Right lobe of liver (tissue), 6 donors: ENCODE results near the gene PROSER2. TPM values are rescaled to one million over a fixed set of nuclear protein-coding genes. Genes with fewer than 3 reads are reported as not detected.
A peak's percentile ranks its signal among the peaks of the same experiment; 100 is the strongest.

Source experiments
- ATAC-seq, 4 donors: fragments of 200-7000 bp; cut with Tn5 transposase; one replicate each; pipeline ENCODE4 v1.9.1; 2020; ENCODE audit warnings: mild to moderate bottlenecking in 4 of 4, moderate library complexity in 4 of 4
- DNase-seq, 3 donors: peaks; one replicate each; pipeline ENCODE4 v3.0.0-alpha.2; 2020
- H3K27ac ChIP-seq, 3 donors: fragments of 200-600 bp; one replicate each; pipeline ENCODE4 v1.8.0; 2022
- H3K27me3 ChIP-seq, 2 donors: fragments of 200-600 bp; one replicate each; pipeline ENCODE4 v1.8.0; 2022
- H3K36me3 ChIP-seq, 4 donors: fragments of 200-600 bp; sonication (generic) in 1 of 4; one replicate each; pipeline versions ENCODE4 v1.5.1 to v1.8.0; 2017 to 2022; ENCODE audit warnings: control low read depth in 1 of 4
- H3K4me1 ChIP-seq, 4 donors: fragments of 200-600 bp; sonication (generic) in 1 of 4; one replicate each; pipeline versions ENCODE4 v1.5.1 to v1.8.0; 2017 to 2022; ENCODE audit warnings: control low read depth in 1 of 4
- H3K4me3 ChIP-seq, 3 donors: fragments of 200-600 bp; one replicate each; pipeline ENCODE4 v1.8.0; 2022
- H3K9me3 ChIP-seq, 4 donors: fragments of 200-600 bp; sonication (generic) in 1 of 4; one replicate each; pipeline versions ENCODE4 v1.5.1 to v1.8.0; 2017 to 2022; ENCODE audit warnings: control low read depth in 1 of 4
- POLR2A ChIP-seq: fragments of 450-650 bp; IDR thresholded peaks from one replicate; pipeline ENCODE4 v1.6.1; 2017; ENCODE audit warnings: antibody characterized with exemption, mild to moderate bottlenecking
- WGBS: methylation state at CpG from one replicate; pipeline ENCODE4 v1.1.6; 2018; ENCODE audit warnings: low coverage, low lambda C conversion rate; ENCODE audit not compliant: insufficient coverage; ENCODE audit errors: missing lambda C conversion rate; 5-methylcytosine and 5-hydroxymethylcytosine counted together
- intact Hi-C, 2 donors: fragments of 100-400 bp; cut with DNase I; formaldehyde crosslinking; loops; one replicate each; pipeline versions ENCODE4 v1.11.2 to v1.14.1; 2022
- total RNA-seq, 6 experiments: library from RNA; depleted of rRNA in 2 of 6; stranded (reverse); fragments of >200 nt in 2 of 6; fragmentation: NEBNext Ultra II Directional in 3 of 6; extraction: Animal tissue kit (Norgen Biotek cat#: 25700) in 3 of 6; gene quantifications; one replicate each; pipeline versions ENCODE4 v1.1.0 to v1.2.4, GENCODE V29; 2016 to 2023
- TF ChIP-seq, protein P1 (sequence below), 4 donors: fragments of 200-600 bp in 3 of 4; fragments of 450-650 bp in 1 of 4; IDR thresholded peaks; one replicate each; pipeline versions ENCODE4 v1.5.1 to v1.8.0; 2016 to 2022; ENCODE audit warnings: antibody characterized with exemption in 4 of 4, mild to moderate bottlenecking in 2 of 4
- donor health status: DM: no; HTN: yes; CAD: no.
- donor health status: DM: no; HTN: no; CAD: no.
- donor health status: DM: no; HTN: no; CAD: no.
- donor health status: DM: no; HTN: yes; CAD: no.
- donor health status: DM: no; HTN: yes; CAD: no.

Gene PROSER2
- total RNA-seq, 6 experiments from 2014 or later = 24.5 to 65.9 (median 26.8) TPM

DNA sequence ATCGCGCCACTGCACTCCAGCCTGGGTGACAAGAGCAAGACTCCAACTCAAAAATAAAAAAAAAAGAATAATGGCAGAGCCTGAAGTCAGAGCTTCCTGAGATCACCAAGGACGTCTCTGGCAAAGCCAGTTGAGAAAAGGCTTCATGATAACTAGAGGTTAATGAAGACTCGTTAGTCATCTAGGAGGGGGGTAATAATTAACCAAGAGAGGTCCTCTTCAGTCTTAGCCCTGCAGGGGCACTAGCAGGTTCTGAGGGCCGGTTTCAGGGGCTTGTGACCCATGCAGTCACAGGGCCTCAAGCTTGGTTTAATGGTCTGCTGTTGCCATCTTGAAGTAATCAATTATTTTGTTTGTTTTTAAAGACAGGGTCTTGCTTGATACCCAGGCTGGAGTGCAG lies 28.6 kb upstream of the PROSER2 start:
- Histone ChIP-seq H3K36me3 (no peaks in the 10 kb centered on the region), H3K27me3 (no peaks in the 10 kb centered on the region), H3K9me3 (no peaks in the 10 kb centered on the region), H3K4me1 (peaks cover 0 to 15% (median 4%) of the 10 kb centered on the region in 4 donors), H3K4me3 (no peak overlapping the region), H3K27ac (peak overlapping the region in 2 of 3 donors; percentile 18 to 70)
- WGBS = 83% methylated on average over 4 of the region's 5 CpGs
- TF ChIP-seq, protein P1, sequence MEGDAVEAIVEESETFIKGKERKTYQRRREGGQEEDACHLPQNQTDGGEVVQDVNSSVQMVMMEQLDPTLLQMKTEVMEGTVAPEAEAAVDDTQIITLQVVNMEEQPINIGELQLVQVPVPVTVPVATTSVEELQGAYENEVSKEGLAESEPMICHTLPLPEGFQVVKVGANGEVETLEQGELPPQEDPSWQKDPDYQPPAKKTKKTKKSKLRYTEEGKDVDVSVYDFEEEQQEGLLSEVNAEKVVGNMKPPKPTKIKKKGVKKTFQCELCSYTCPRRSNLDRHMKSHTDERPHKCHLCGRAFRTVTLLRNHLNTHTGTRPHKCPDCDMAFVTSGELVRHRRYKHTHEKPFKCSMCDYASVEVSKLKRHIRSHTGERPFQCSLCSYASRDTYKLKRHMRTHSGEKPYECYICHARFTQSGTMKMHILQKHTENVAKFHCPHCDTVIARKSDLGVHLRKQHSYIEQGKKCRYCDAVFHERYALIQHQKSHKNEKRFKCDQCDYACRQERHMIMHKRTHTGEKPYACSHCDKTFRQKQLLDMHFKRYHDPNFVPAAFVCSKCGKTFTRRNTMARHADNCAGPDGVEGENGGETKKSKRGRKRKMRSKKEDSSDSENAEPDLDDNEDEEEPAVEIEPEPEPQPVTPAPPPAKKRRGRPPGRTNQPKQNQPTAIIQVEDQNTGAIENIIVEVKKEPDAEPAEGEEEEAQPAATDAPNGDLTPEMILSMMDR (IDR thresholded peaks at IDR 0.05) = no peak
- TF ChIP-seq POLR2A = no peak
- intact Hi-C loops = loop anchor here in 1 of 2 donors (10.0 kb wide), 1 partner anchor 190 kb away; no protein-coding TSS in a partner anchor
- DNase-seq (no peak), ATAC-seq (no peak)

DNA sequence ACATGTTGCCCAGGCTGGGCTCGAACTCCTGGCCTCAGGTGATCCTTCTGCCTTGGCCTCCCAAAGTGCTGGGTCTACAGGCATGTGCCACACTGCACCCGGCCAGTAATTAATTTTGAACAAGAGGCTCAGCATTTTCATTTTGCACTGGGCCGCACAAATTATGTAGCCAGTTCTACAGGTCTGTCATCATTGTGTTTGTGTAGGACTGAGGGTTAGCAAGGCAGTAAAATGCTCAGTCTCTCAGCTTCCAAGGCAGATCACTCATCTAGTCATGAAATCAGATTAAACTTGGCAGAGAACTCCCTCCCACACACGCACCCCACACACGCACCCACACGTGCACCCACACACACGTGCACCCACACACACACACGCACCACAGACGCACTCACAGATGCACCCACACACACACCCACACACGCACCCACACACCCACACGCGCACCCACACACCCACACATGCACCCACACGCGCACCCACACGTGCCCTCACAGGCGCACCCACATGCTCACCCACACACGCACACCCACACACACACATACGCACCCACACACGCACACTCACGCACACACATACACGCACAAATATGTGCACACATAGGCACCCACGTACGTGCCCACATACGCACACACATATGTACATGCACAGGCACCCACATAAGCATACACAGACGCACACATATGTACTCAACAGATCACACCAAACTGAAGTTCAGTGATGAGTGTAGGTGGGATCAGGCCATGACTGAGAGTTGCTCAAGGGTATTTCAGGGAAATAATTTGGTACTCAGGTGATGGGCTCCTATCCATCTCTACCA lies 27.8 kb upstream of the PROSER2 start:
- H3K4me1 ChIP-seq = peaks cover 0 to 15% (median 4%) of the 10 kb centered on the region in 4 donors
- DNase-seq (no peak), ATAC-seq (no peak)
- no peak overlapping the region for H3K4me3 ChIP-seq
- WGBS = 89% methylated on average over 21 of the region's 25 CpGs
- H3K27me3 ChIP-seq = no peaks in the 10 kb centered on the region
- H3K27ac ChIP-seq = no peak overlapping the region
- TF ChIP-seq POLR2A = no peak
- TF ChIP-seq, protein P1 (IDR thresholded peaks at IDR 0.05) = no peak
- intact Hi-C loops = loop anchor here in 1 of 2 donors (10.0 kb wide), 1 partner anchor 189 kb away; no protein-coding TSS in a partner anchor
- H3K36me3 ChIP-seq = no peaks in the 10 kb centered on the region
- no peaks in the 10 kb centered on the region for H3K9me3 ChIP-seq

DNA sequence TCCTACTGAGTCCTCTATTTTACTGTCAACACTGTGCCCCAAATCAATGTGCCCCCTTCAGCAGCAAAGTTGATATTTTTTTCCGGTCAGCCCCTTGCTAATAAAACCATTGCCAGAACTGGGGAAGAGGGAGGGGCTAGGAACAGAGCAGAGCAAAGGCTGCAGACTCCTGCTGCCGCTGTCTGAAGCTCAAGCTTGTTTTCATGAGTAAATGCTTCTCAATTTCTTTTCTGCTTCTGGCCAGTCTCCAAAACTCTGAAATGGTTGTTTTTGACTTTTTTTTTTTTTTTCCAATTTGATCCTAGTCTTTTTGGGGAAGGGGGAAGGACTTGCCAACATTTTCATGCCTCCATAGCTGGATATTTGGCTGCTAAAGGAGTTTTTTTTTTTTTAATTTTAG lies 26.7 kb upstream of the PROSER2 start:
- no peaks in the 10 kb centered on the region for H3K9me3 ChIP-seq
- peaks cover 0 to 15% (median 4%) of the 10 kb centered on the region in 4 donors for H3K4me1 ChIP-seq
- no peaks in the 10 kb centered on the region for H3K36me3 ChIP-seq
- no peak overlapping the region for H3K27ac ChIP-seq
- ATAC-seq = no peak
- TF ChIP-seq POLR2A = no peak
- TF ChIP-seq, protein P1 (IDR thresholded peaks at IDR 0.05) = no peak
- 81% methylated on average over 2 of the region's 2 CpGs for WGBS
- H3K4me3 ChIP-seq = no peak overlapping the region
- no peaks in the 10 kb centered on the region for H3K27me3 ChIP-seq
- intact Hi-C loops = loop anchor here in 1 of 2 donors (10.0 kb wide), 1 partner anchor 188 kb away; no protein-coding TSS in a partner anchor
- DNase-seq = no peak

DNA sequence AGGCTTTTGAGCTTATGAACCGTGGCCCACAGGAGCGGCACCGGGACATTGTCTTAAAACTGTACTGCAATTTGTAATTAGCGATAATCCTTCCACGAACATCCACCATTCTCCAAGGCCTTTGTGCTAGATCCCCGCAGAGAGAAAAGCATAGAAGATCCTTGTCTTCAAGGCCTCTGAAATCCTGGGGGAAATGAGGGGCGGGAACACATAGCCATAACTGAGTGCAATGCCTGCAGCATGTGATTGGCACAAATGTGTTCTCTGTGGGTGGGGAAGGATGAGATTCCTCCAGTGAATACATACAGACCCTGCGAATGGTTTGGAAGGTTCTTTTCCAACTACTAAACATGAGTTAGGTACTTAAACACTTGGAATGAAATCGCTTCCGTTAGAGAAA lies 25.9 kb upstream of the PROSER2 start:
- ATAC-seq (no peak), DNase-seq (no peak)
- TF ChIP-seq, protein P1 (IDR thresholded peaks at IDR 0.05) = no peak
- TF ChIP-seq POLR2A = no peak
- Histone ChIP-seq H3K4me1 (peaks cover 0 to 15% (median 4%) of the 10 kb centered on the region in 4 donors), H3K4me3 (no peak overlapping the region), H3K27me3 (no peaks in the 10 kb centered on the region), H3K27ac (no peak overlapping the region), H3K9me3 (no peaks in the 10 kb centered on the region), H3K36me3 (no peaks in the 10 kb centered on the region)
- intact Hi-C loops = loop anchor here in 1 of 2 donors (10.0 kb wide), 1 partner anchor 188 kb away; no protein-coding TSS in a partner anchor
- 95% methylated on average over 10 of the region's 10 CpGs for WGBS
